VCaP (cell line): ENCODE data around the gene ADARB2.

ENCODE experiments used
- H3K27ac ChIP-seq: fragments of 450-650 bp; 2 replicates; pipeline ENCODE4 v1.5.1; 2017
- CTCF ChIP-seq: fragments of 450-650 bp; conservative IDR thresholded peaks from 2 replicates; pipeline ENCODE4 v1.5.1; 2017; ENCODE audit warnings: mild to moderate bottlenecking, moderate library complexity

The ADARB2 gene

GRCh38 chr10:1183701-1184100 lies 553.6 kb downstream of the ADARB2 start:
- no peak for TF ChIP-seq CTCF
- no peak overlapping the region for H3K27ac ChIP-seq

- TF ChIP-seq CTCF = no peak
- no peak overlapping the region for H3K27ac ChIP-seq
These were observed 554.3 kb downstream of the ADARB2 start for GRCh38 chr10:1183033-1183396.

GRCh38 chr10:1182280-1183032 lies 554.9 kb downstream of the ADARB2 start:
- no peak overlapping the region for H3K27ac ChIP-seq
- TF ChIP-seq CTCF = no peak

GRCh38 chr10:1180836-1181235 lies 556.5 kb downstream of the ADARB2 start:
- H3K27ac ChIP-seq = no peak overlapping the region
- TF ChIP-seq CTCF = no peak

- TF ChIP-seq CTCF = no peak
- H3K27ac ChIP-seq = no peak overlapping the region
These were observed 557.1 kb downstream of the ADARB2 start for GRCh38 chr10:1180071-1180730.

GRCh38 chr10:1179346-1180070 lies 557.8 kb downstream of the ADARB2 start:
- no peak overlapping the region for H3K27ac ChIP-seq
- TF ChIP-seq CTCF = no peak

GRCh38 chr10:1178506-1178905 lies 558.8 kb downstream of the ADARB2 start:
- no peak for TF ChIP-seq CTCF
- H3K27ac ChIP-seq = no peak overlapping the region
